Mesothelial cell of epicardium (in vitro differentiated cells): ENCODE results near the gene TMEM181. TPM values are rescaled to one million over a fixed set of nuclear protein-coding genes. Genes with fewer than 3 reads are reported as not detected.
A peak's percentile ranks its signal among the peaks of the same experiment; 100 is the strongest.

Source experiments
- DNase-seq, 2 experiments: peaks; one replicate each; pipeline ENCODE4 v3.0.0; 2021; ENCODE audit warnings: low spot score in 2 of 2; ENCODE audit not compliant: unreplicated experiment in 2 of 2
- H3K27ac Mint-ChIP-seq: 2 replicates; pipeline ENCODE4 v1.8.0; 2021; ENCODE audit warnings: mixed read lengths
- H3K27me3 Mint-ChIP-seq: 2 replicates; pipeline ENCODE4 v1.8.0; 2021; ENCODE audit warnings: low read depth, mixed read lengths
- H3K36me3 Mint-ChIP-seq: 2 replicates; pipeline ENCODE4 v1.8.0; 2021; ENCODE audit warnings: mixed read lengths
- H3K4me1 Mint-ChIP-seq: 2 replicates; pipeline ENCODE4 v1.8.0; 2021; ENCODE audit warnings: mixed read lengths
- H3K4me3 Mint-ChIP-seq: 2 replicates; pipeline ENCODE4 v1.8.0; 2021; ENCODE audit warnings: mild to moderate bottlenecking, moderate library complexity, mixed read lengths
- H3K9me3 Mint-ChIP-seq: 2 replicates; pipeline ENCODE4 v1.8.0; 2021; ENCODE audit warnings: mixed read lengths
- CTCF ChIP-seq: fragments of 200-600 bp; sonication (generic); IDR thresholded peaks from one replicate; pipeline ENCODE4 v1.5.0; 2021; ENCODE audit warnings: antibody characterized with exemption; ENCODE audit not compliant: unreplicated experiment
- total RNA-seq: library from RNA; stranded (reverse); gene quantifications from 3 replicates; pipeline ENCODE4 v1.2.1, GENCODE V29; 2021

The TMEM181 gene
- 23.6 to 23.9 TPM (median 23.8 TPM) in 3 replicates for total RNA-seq

DNA sequence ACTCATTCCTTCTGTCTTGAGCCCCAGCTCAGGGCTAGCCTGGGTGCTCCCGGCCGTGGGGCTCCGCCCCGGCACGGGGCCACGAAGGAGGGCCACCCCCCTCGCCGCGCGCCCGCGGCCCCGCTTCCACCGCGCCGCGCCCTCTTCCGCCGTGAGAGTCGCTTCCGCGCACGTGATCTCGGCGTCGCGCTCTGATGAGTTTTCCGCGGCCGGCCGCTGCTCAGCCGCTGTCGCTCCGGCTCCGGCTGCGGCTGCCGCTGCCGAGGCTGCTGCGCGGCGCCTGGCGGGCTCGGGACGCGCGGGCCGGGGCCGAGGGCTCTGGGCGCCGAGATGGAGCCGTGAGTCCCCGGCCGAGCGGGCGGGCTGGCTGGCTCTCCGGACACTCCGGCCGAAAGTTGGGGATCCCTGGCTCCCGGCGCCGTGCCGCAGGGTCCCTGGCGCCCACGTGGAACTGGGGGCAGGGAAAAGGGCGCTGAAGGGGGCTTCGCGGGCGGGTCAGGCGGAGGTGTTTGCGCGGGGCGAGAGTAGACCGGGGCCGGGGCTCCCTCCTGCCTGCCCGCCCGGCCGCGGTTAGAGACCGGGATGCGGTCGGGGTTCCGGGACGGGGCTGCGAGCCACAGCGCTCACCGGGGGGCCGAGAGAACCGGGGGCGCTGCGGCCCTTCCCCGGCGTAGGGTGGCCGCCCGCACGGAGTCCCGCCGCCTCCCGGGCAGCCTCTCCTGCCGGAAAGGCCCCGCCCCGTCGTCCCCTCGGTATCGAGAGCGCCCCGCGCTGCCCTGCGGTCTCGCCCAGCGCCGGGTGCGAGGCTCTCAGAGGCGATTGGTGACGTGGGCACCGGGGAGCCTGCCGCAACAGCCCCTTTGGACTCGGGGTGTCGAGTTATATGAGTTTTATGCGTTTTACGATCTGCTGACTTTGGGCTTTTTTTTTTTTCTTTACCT is at the start of gene TMEM181:
Gene TMEM181, plus strand, starts transcription at position 197 of the 941 bp plus-strand sequence. Its CDS starts 134 bp downstream, at position 331.
- no peak for TF ChIP-seq CTCF
- Mint-ChIP-seq H3K9me3 (no peaks in the 10 kb centered on the region), H3K36me3 (no peaks in the 10 kb centered on the region), H3K4me1 (peaks cover 25% of the 10 kb centered on the region), H3K27ac (peak within 1 kb of the TSS; percentile 99), H3K4me3 (peak within 1 kb of the TSS; percentile 96), H3K27me3 (no peaks in the 10 kb centered on the region)
- DNase-seq, result peak; percentile 74 to 87

GRCh38 chr6:158512809-158513208 is 47.1 kb upstream of the TMEM181 start:
- DNase-seq, result no peak
- peaks cover 11% of the 10 kb centered on the region for H3K36me3 Mint-ChIP-seq
- H3K4me1 Mint-ChIP-seq, result no peaks in the 10 kb centered on the region
- no peak for TF ChIP-seq CTCF
- H3K9me3 Mint-ChIP-seq, result no peaks in the 10 kb centered on the region
- H3K4me3 Mint-ChIP-seq, result no peak overlapping the region
- H3K27me3 Mint-ChIP-seq, result peaks cover 1% of the 10 kb centered on the region
- no peak overlapping the region for H3K27ac Mint-ChIP-seq

- Mint-ChIP-seq H3K27me3 (peaks cover 6% of the 10 kb centered on the region), H3K9me3 (no peaks in the 10 kb centered on the region), H3K4me1 (peaks cover 8% of the 10 kb centered on the region), H3K4me3 (no peak overlapping the region), H3K36me3 (peaks cover 5% of the 10 kb centered on the region), H3K27ac (no peak overlapping the region)
- TF ChIP-seq CTCF, result no peak
- DNase-seq, result no peak
Measured at GRCh38 chr6:158514176-158514575, 45.7 kb upstream of the TMEM181 start.

DNA sequence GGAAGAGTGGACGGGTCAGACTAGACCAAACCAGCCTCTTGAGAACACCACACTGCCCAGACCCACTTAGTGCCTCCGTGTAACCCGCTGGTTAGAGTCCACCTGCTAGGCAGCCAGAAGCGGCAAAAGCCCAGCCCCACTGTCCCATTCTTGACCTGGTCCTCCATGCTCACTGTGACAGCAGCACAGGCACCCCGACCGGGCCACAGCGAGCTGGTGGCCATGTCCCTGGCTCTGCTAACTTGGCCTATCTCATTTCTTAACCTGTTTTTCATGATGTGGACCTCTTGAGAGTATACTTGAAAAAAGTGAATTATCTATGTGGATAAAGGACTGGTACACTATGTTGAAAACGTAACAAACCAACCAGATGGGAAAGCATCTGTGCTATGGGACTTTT is 44.9 kb upstream of the TMEM181 start:
- Mint-ChIP-seq H3K4me1 (peaks cover 8% of the 10 kb centered on the region), H3K27ac (no peak overlapping the region), H3K9me3 (no peaks in the 10 kb centered on the region), H3K36me3 (peaks cover 5% of the 10 kb centered on the region), H3K27me3 (peaks cover 11% of the 10 kb centered on the region), H3K4me3 (no peak overlapping the region)
- DNase-seq, result no peak
- TF ChIP-seq CTCF, result no peak

GRCh38 chr6:158516098-158516497 is 43.8 kb upstream of the TMEM181 start:
- no peak for TF ChIP-seq CTCF
- Mint-ChIP-seq H3K36me3 (peaks cover 3% of the 10 kb centered on the region), H3K27ac (no peak overlapping the region), H3K4me3 (no peak overlapping the region), H3K4me1 (peaks cover 8% of the 10 kb centered on the region), H3K27me3 (peaks cover 11% of the 10 kb centered on the region), H3K9me3 (no peaks in the 10 kb centered on the region)
- no peak for DNase-seq
